ENCODE data around the gene IFT43.

Gene IFT43

DNA sequence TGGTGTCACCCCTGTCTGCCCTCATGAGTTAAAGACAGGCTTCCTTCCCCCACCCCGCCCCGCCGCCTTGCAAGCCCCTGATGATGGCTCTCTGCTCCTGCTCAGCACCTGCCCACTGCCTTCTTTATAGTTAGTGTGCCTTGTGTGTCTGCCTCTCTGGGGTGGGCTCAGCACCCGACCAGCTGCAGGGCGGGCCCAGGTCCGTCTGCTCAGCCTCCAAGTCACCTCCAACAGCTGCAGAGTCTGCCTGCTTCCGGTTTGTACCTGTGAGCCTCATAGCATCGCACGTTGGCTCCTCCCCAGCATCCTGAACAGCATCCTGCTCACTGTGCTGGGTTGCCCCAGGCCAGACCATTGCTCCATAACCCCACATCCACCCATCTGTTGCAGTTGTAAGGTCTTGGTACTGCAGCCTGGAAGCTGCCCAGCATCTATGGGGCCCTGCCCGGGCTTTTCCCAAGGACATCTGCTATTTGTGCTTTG, 7.3 kb upstream of the IFT43 start:
- POLR2A ChIA-PET = no interaction called here
- CTCF ChIA-PET = interaction anchor here (1.4 to 10.6 kb wide), 7 partner anchors 9 to 402 kb away, joined by 4 to 216 read pairs (median 35); partner anchors contain the start of gene FLVCR2
- TF ChIP-seq, protein P1, sequence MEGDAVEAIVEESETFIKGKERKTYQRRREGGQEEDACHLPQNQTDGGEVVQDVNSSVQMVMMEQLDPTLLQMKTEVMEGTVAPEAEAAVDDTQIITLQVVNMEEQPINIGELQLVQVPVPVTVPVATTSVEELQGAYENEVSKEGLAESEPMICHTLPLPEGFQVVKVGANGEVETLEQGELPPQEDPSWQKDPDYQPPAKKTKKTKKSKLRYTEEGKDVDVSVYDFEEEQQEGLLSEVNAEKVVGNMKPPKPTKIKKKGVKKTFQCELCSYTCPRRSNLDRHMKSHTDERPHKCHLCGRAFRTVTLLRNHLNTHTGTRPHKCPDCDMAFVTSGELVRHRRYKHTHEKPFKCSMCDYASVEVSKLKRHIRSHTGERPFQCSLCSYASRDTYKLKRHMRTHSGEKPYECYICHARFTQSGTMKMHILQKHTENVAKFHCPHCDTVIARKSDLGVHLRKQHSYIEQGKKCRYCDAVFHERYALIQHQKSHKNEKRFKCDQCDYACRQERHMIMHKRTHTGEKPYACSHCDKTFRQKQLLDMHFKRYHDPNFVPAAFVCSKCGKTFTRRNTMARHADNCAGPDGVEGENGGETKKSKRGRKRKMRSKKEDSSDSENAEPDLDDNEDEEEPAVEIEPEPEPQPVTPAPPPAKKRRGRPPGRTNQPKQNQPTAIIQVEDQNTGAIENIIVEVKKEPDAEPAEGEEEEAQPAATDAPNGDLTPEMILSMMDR (IDR thresholded peaks at IDR 0.05; ENCODE audit: control extremely low read depth, extremely low read depth, low read depth, missing control alignments) = no peak
- DNase-seq (ENCODE audit: extremely low spot score) = no peak

DNA sequence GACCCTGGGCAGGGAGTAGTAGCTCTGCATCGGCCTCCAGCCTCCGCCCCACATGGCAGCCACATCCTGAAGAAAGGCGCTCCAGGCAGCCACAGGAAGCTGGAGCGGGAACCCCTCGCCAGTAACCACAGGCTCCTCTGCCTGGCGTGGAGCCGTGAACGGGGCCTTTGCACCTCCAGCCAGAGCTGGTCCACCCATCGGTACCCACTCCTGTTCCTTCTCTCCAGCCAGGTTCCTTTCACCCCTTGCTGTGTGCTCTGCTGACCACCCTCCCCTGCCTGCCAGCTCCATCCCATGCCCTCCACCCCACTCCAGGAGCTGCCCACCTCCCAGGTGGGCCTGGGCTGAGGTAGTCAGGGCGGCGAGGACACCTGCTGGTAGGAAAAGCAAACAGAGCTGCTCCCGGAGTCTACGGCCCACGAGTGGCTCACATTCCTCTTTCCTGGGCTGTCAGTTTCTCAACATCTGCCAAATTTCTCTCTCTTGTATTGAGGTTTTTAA, 6.4 kb upstream of the IFT43 start:
- CTCF ChIA-PET = interaction anchor here (1.0 to 10.6 kb wide), 15 partner anchors 10 to 403 kb away, joined by 3 to 216 read pairs (median 5); partner anchors contain the start of gene FLVCR2
- DNase-seq (ENCODE audit: extremely low spot score) = peak; percentile 59
- POLR2A ChIA-PET = no interaction called here
- TF ChIP-seq, protein P1 (IDR thresholded peaks at IDR 0.05; ENCODE audit: control extremely low read depth, extremely low read depth, low read depth, missing control alignments) = peak; percentile 62

DNA sequence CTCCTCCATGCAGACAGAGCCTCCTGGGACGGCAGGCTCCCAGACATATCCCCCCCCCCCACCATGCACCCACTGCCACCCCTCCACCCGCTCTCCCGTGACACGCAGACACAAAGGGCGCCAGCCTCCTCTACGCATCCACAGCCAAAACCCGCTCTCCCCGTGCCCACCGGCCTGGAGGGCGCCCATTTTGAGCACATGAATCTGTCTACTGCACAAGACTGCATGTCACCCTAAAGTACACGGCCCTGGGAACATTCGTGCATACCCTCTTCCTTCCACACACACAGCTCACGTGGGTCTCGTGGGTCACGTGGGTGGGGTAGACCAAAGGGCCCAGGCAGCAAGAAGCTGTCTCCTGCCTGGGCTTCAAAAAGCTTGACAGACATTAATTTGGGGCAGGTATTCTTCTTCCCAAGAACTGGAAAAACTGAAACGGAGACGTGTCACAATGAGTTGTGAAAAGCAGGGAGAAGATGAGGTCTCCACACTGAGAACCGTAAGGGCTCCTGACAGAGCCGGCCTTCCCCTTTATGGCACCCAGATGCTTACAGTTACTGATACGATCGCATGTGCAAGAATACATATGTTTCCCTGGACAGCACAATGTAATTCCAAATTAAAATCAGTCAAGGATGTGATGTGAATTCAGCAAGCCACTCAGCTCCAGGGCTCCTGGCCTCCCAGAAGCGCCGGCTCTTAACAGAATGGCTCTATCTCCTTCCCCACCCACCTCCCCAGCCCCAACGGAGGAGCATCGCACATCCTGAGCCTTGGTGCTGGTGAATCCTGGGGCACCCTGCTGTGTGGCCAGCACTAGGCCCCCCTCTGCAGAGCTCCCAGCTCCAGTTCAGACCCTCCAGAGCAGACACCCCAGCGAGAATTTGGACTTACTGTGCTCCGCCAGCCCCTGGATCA, 5.7 kb upstream of the IFT43 start:
- ChIA-PET POLR2A (no interaction called here), CTCF (interaction anchor here (1.0 to 10.6 kb wide), 20 partner anchors 11 to 407 kb away, joined by 3 to 216 read pairs (median 5); partner anchors contain the start of gene FLVCR2)

DNA sequence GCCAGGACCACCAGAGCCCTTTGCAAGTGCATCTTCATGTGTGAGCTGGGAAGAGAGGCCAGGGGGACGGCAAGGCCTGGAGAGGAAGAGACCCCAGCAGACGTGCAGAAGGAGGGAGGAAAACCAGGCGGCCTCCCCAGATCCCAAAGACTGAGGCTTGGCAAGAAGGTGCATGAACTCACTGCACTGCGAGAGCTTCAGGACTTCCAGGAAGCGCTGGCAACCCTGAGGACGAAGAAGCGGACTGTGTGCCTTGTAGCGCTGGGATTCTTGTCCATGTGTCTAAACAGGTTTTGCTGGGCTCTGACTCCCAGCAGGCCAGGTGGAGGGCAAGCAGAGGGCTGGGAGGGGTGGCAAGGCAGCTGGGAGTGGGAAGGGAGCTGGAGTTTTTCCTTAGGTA, 4.7 kb upstream of the IFT43 start:
- TF ChIP-seq, protein P1 (IDR thresholded peaks at IDR 0.05; ENCODE audit: control extremely low read depth, extremely low read depth, low read depth, missing control alignments) = no peak
- ChIA-PET POLR2A (no interaction called here), CTCF (interaction anchor here (1.2 to 10.6 kb wide), 11 partner anchors 12 to 406 kb away, joined by 3 to 216 read pairs (median 18); partner anchors contain the start of gene FLVCR2)
- DNase-seq (ENCODE audit: extremely low spot score) = no peak

More for the DNA sequence above, 5.7 kb upstream of the IFT43 start:
- TF ChIP-seq, protein P1 (IDR thresholded peaks at IDR 0.05; ENCODE audit: control extremely low read depth, extremely low read depth, low read depth, missing control alignments) = no peak
- no peak for DNase-seq (ENCODE audit: extremely low spot score)

DNA sequence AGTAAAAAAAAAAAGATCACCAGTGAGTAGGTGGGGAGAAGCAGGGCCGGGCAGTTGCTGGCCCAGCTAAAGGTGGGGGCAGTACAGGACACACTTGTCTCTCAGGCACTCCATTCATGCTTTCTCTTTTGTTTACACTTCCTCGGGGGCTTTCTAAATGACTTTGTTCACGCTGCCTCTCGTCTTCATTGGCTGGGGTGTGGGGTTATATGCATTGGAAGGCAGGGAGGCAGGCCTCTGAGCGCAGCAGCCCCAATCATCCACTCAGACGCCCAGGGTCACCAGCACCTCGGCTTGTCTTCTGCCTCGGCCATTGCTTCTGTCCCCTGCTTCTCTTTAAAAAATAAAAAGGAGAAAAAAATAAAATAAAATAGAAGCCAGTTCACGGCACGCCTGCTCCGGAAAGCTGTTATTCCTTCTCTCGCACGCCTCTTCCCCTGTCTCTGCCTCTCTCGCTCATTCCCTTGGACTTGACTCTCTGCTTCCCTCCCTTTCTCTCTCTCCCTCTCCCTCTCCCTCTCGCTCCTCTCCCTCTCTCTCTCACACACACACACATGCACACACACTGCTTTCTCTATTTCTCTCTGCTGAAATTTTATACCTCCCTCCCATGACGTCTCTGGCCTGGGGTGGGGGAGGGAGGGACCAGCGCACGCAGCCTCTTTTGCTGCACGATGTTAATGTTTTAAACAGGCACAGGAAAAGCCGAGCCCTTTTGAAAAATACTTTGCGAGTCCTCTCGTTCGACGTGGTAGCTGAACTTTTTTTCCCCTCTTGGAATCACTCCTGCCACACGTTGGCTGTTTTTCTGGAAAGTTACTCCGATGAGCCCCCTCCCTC, 3.9 kb upstream of the IFT43 start, which contains the start of gene TGFB3:
Gene TGFB3 (minus strand): TSS at position 570 of the 840 bp plus-strand sequence. CDS start 1,102 bp downstream, outside the sequence.
- CTCF ChIA-PET = interaction anchor here (0.7 to 10.6 kb wide), 32 partner anchors 8 to 406 kb away, joined by 3 to 216 read pairs (median 6); partner anchors contain the start of gene FLVCR2
- DNase-seq (ENCODE audit: extremely low spot score) = peak; percentile 87
- TF ChIP-seq, protein P1 (IDR thresholded peaks at IDR 0.05; ENCODE audit: control extremely low read depth, extremely low read depth, low read depth, missing control alignments) = no peak
- POLR2A ChIA-PET = no interaction called here

Data from GM10248 (cell line).